ENCODE results near the gene SPAG16. TPM values are rescaled to one million over a fixed set of nuclear protein-coding genes. Genes with fewer than 3 reads are reported as not detected.

The SPAG16 gene
- total and polyA plus RNA-seq, 2 donors (not counting 1 experiment from before 2014, with no cell fraction given): 3.4 to 8.6 TPM

- H3K27ac Mint-ChIP-seq: no peak overlapping the region
- Histone ChIP-seq H3K27ac (ENCODE audit: low read length in 2 of 2) (no peak overlapping the region), H3K4me3 (ENCODE audit: control extremely low read depth in 1 of 5, extremely low read depth in 1 of 5, insufficient read depth in 1 of 5, low read depth in 2 of 5, low read length in 4 of 5) (no peak overlapping the region), H3K79me2 (ENCODE audit: control insufficient read depth, insufficient read depth, low read length) (no peaks in the 10 kb centered on the region), H3K9me3 (ENCODE audit: control extremely low read depth in 1 of 3, control insufficient read depth in 2 of 3, insufficient read depth in 1 of 3, low read length in 2 of 3) (no peaks in the 10 kb centered on the region), H4K20me1 (ENCODE audit: control insufficient read depth, insufficient read depth, low read length, poor library complexity, severe bottlenecking) (no peaks in the 10 kb centered on the region), H3K4me1 (ENCODE audit: control insufficient read depth in 2 of 2, insufficient read depth in 2 of 2, low read length in 2 of 2) (no peaks in the 10 kb centered on the region), H3K4me2 (replicated peaks; ENCODE audit: low read depth, low read length, poor library complexity, severe bottlenecking) (no peak overlapping the region), H3K36me3 (replicated peaks in 1 of 2; ENCODE audit: control extremely low read depth in 1 of 2, control insufficient read depth in 1 of 2, extremely low read depth in 1 of 2, insufficient read depth in 2 of 2, low read length in 1 of 2) (no peaks in the 10 kb centered on the region), H3K9ac (ENCODE audit: low read length) (no peak overlapping the region), H3K27me3 (replicated peaks in 1 of 4; ENCODE audit: control extremely low read depth in 1 of 4, control insufficient read depth in 3 of 4, insufficient read depth in 4 of 4, low read length in 3 of 4) (no peaks in the 10 kb centered on the region), H2AFZ (ENCODE audit: insufficient read depth, low read depth, low read length, poor library complexity, severe bottlenecking) (no peak overlapping the region)
- ChIA-PET CTCF (no interaction called here), POLR2A (no interaction called here)
- no peak for ATAC-seq (ENCODE audit: low read depth)
- intact Hi-C loops (cut with micrococcal nuclease): no loop called here
- H3K4me1 Mint-ChIP-seq: no peaks in the 10 kb centered on the region
- no peaks in the 10 kb centered on the region for H3K27me3 Mint-ChIP-seq
- WGBS (ENCODE audit: insufficient coverage): no CpG with 5 or more reads among the region's 1 CpG
- no peak for TF ChIP-seq CTCF (IDR thresholded peaks at IDR 0.05)
- TF ChIP-seq EZH2 (IDR thresholded peaks at IDR 0.05; ENCODE audit: borderline replicate concordance, insufficient read depth, low read depth, low read length, poor library complexity, severe bottlenecking): no peak
- no peak for DNase-seq
- H3K4me3 Mint-ChIP-seq: no peak overlapping the region
- H3K9me3 Mint-ChIP-seq (ENCODE audit: insufficient read depth): no peaks in the 10 kb centered on the region
Observed at GRCh38 chr2:214261683-214262082, 977.4 kb downstream of the SPAG16 start.

GRCh38 chr2:214264171-214264570, 979.9 kb downstream of the SPAG16 start:
- no peak overlapping the region for H3K9ac ChIP-seq (ENCODE audit: low read length)
- no peaks in the 10 kb centered on the region for H3K4me1 ChIP-seq (ENCODE audit: control insufficient read depth in 2 of 2, insufficient read depth in 2 of 2, low read length in 2 of 2)
- H4K20me1 ChIP-seq (ENCODE audit: control insufficient read depth, insufficient read depth, low read length, poor library complexity, severe bottlenecking): no peaks in the 10 kb centered on the region
- no peak overlapping the region for H2AFZ ChIP-seq (ENCODE audit: insufficient read depth, low read depth, low read length, poor library complexity, severe bottlenecking)
- Mint-ChIP-seq H3K4me1 (no peaks in the 10 kb centered on the region), H3K9me3 (ENCODE audit: insufficient read depth) (peaks cover 2% of the 10 kb centered on the region), H3K27ac (no peak overlapping the region), H3K27me3 (no peaks in the 10 kb centered on the region), H3K4me3 (no peak overlapping the region)
- no peaks in the 10 kb centered on the region for H3K27me3 ChIP-seq (replicated peaks in 1 of 4; ENCODE audit: control extremely low read depth in 1 of 4, control insufficient read depth in 3 of 4, insufficient read depth in 4 of 4, low read length in 3 of 4)
- H3K4me2 ChIP-seq (replicated peaks; ENCODE audit: low read depth, low read length, poor library complexity, severe bottlenecking): no peak overlapping the region
- POLR2A ChIA-PET: no interaction called here
- intact Hi-C loops (cut with micrococcal nuclease): no loop called here
- no peaks in the 10 kb centered on the region for H3K9me3 ChIP-seq (ENCODE audit: control extremely low read depth in 1 of 3, control insufficient read depth in 2 of 3, insufficient read depth in 1 of 3, low read length in 2 of 3)
- H3K79me2 ChIP-seq (ENCODE audit: control insufficient read depth, insufficient read depth, low read length): no peaks in the 10 kb centered on the region
- H3K4me3 ChIP-seq (ENCODE audit: control extremely low read depth in 1 of 5, extremely low read depth in 1 of 5, insufficient read depth in 1 of 5, low read depth in 2 of 5, low read length in 4 of 5): no peak overlapping the region
- CTCF ChIA-PET: no interaction called here
- TF ChIP-seq CTCF (IDR thresholded peaks at IDR 0.05) (no peak), EZH2 (IDR thresholded peaks at IDR 0.05; ENCODE audit: borderline replicate concordance, insufficient read depth, low read depth, low read length, poor library complexity, severe bottlenecking) (no peak)
- 50% methylated on average over 1 of the region's 1 CpG for WGBS (ENCODE audit: insufficient coverage)
- ATAC-seq (ENCODE audit: low read depth) (no peak), DNase-seq (no peak)
- H3K36me3 ChIP-seq (replicated peaks in 1 of 2; ENCODE audit: control extremely low read depth in 1 of 2, control insufficient read depth in 1 of 2, extremely low read depth in 1 of 2, insufficient read depth in 2 of 2, low read length in 1 of 2): no peaks in the 10 kb centered on the region
- H3K27ac ChIP-seq (ENCODE audit: low read length in 2 of 2): no peak overlapping the region

Measured in B cell (primary cell).